NCI-H226 (cell line): ENCODE measurements around the gene TMEM26.
"Not testable (repeated sequence)": the region's sequence is repeated elsewhere in the genome, so short reads cannot be mapped to it uniquely, and the experiment has no call there.

Source experiments
- DNase-seq: peaks from one replicate; pipeline ENCODE4 v3.0.0-alpha.2; 2015

Gene TMEM26

DNA sequence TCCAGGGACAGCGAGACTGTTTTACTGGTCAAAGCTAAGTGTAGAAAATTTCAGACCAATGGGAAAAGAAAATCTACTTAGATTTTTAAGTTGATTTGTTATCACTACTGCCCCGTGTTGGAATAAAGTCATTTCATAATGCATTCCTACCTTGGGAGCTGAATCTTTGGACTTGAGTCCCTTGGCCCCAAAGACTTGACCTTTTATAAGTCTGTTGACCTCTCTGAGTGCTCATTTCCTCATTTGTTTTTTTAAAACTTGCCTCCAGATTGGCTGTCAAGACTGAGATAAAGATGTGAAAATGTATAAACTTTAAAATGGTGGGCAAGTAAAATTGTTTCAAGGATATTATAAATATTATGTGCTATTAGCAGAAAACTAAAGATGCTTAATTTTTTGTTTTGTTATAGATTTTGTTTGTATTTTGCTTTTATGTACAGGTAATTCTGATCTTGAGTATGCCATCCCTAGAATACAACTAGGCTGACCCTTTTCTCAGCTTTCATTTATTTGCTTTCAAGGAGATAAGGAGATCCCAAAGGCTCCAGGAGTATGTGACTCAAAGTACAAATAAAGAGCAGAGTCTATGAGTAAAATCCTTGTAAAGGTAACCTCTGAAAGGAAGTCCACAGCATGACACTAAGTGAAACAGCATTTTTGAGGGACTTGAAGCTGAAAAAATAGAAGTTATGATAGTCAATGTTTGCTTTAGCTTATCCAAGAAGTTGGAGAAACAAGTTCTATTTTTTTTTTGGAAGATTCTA, 54.6 kb downstream of the TMEM26 start:
- DNase-seq = no peak

DNA sequence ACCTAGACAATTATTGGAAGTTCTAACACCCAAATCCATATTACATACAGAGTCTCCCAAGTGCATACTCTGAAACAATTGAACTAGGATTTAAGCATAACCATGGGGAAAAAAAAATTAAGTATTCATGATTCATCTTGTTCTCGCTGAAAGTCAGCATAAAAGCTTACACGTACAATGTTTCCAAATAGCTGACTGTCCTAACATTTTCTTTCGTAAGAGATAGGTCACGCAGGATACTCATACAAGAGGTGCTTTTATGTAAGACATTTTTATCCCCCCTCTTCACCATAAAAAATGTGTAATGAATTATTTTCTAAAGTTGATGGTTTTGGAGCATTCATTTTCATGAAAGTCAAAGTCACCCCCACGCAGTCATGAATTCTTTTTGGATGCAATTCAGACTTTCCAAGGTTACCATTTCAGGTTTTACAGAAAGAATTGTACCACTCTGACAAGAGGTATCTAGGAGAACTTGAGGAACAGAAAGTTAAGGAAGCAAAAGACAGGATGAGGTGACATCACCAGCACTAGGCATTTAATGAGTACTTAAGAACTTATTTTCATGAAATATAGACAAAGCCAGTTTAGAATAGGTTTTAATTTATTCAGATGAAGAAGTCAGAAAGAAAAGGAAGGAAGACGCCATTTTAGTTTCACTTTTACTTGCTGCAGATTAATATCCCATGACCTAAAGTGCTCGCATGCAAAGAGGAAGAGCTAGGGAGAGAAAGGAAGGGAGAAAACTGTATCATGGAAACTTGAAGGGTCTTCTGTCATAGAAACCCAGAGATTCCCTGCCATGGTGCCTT, 55.8 kb downstream of the TMEM26 start:
- DNase-seq = peak; percentile 10

DNA sequence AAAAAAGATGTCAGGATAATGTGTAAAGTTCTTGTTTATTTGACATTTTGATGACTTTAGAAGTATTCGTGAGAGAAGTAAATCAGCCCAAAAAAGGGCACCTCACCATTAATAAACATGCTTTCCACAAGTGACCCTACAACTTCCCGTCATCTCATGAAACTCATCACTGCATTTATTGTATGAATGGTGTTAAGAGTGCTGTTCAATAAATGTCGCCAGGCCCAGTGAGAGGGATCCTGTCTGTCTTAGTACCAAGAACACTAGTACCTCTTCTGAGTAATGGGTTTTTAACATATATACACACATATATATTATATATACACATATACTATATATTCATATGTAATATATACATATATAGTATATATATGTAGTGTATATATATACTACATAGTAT, 61.9 kb downstream of the TMEM26 start:
- DNase-seq = no peak

DNA sequence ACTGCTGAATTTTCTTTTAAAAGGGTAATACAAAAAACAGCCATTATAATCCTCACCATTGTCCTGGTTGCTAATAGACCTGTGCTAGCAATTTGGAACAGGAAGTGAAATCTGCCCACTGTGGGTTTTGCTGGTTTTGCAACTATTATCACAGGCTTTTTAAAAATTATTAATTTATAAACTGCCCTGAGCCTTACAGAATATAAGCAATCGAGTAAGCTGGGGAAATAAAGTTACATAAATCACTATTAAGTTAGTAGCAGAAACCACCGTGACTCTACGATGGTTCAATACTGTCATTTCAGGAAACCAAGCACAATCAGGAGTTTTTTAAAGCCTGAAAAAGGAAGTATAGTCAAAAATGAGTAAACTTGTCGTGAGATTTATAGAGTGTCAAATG, 62.3 kb downstream of the TMEM26 start:
- DNase-seq = no peak

DNA sequence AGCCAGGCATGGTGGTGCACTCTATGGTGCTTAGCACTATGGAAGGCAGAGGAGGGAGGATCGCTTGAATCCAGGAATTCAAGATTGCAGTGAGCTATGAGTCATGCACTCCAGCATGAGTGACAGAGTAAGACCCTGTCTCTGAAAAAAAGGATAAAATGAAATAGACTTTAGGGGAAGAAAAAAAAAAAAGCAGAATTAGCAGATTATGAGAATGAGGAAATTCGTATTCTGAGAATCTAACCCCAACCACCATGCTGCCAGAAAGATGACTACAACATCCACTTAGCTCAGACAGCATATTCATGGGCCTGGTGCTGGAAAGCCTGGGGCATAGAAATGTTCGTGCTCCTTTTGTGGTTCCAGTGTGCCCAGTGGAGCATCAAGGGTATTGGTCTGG, 63.3 kb downstream of the TMEM26 start:
- peak; percentile 41 for DNase-seq

DNA sequence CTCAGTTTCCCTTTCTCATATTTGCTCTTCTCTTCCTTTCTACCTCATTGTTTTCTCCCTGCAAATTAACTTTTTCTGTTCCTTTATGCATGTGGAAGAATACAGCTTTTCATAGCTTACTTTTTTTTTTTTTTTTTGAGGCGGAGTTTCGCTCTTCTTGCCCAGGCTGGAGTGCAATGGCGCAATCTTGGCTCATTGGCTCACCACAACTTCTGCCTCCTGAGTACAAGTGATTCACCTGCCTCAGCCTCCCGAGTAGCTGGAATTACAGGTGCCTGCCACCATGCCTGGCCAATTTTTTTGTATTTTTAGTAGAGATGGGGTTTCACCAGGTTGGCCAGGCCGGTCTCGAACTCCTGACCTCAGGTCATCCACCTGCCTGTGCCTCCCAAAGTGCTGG, 64.2 kb downstream of the TMEM26 start:
- not testable (repeated sequence) for DNase-seq

DNA sequence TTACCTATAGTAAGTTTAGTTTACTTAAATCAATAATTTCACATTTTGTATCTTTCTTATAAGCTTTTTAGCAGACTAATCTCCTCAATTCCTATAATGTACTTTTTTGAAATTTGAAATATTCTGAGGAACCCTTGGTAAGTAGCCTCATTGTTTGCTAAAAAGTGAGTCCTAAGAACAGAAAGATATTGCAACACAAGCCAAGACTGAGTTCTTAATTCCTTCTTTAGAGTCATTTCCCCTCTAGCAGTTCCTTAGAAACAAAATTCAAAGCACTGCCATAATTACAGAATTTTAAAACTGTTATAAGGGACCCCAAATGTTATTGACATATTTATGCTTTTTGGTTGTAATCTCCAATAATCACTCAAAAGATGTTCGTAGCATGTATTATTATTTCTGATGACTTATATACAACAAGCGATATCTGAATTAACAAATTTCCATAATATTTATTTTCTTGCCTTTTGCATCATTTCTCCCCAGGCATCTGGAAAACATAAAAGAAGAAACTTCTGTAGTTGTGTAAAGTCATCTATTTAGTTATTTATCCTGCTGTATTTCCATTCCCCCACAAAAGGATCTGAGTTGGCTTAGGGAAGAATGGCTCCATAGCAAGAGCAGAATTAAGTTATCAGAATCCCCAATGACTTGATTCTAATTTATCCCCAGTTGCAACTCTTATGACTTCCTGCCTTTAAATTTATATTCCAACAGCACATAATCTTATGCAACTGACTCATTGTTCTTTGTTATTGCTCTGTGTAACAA, 67.8 kb downstream of the TMEM26 start:
- DNase-seq = no peak

GRCh38 chr10:61381153-61381552, 72.0 kb downstream of the TMEM26 start:
- DNase-seq = not testable (repeated sequence)

DNA sequence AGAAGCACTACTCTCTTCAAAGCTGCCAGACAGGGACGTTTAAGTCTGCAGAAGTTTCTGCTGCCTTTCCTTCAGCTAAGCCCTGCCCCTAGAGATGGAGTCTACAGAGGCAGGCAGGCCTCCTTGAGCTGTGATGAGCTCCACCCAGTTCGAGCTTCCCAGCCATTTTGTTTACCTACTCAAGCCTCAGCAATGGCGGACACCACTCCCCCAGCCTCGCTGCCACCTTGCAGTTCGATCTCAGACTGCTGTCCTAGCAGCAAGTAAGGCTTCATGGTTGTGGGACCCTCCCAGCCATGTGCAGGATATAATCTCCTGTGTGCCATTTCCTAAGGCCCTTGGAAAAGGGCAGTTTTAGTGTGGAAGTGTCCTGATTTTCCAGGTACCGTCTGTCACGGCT, 74.3 kb downstream of the TMEM26 start:
- DNase-seq = no peak

DNA sequence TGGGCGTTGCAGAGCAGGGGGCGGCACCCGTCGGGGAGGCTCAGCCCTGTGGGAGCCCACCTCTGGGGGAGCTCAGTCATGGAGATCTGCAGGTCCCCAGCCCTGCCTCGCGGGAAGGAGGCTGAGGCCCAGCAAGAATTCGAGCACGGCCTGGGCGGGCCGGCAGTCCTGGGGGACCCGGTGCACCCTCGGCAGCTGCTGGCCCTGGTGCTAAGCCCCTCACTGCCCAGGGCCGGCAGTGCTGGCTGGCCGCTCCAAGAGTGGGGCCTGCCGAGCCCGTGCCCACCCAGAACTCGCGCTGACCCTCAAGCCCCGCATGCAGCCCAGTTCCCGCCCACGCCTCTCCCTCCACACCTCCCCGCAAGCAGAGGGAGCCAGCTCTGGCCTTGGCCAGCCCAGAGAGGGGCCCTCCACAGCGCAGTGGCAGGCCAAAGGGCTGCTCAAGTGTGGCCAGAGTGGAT, 76.2 kb downstream of the TMEM26 start:
- no peak for DNase-seq

DNA sequence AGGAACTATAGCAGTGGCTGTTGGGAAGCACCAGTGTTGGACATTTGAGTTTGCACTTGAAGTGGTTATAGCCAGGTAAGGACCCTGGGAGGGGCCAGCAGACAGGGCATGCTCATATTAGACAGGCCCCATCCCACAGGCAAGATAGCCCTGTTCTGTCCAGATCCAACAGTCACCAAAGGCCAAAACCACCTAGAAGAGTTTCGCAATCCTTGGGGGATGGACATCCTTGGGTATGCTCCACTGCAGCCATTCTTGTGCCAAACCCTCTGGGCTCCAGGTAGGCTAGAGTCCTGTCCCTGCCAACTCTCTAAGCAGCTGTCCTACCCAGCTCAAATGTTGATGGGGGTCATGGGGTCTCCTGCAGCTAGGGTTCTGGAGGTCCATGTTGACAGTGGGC, 76.8 kb downstream of the TMEM26 start:
- DNase-seq = no peak

DNA sequence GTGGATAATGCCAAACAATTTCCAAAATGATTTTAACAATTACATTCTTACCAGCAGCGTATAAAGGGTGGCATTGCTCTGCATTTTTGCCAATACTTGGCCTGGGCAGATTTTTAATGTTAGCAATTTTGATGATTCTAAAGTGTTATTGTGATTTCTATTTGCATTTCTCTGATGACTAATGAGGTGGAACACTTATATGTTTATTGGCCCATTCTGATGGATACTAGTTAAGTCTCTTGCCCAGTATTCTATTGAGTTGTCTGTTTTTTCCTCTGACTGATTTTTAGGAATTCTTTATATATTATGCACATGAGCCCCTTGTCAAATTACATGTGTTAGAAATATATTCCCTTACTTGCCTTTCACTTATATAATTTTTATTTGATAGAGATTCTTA, 86.8 kb downstream of the TMEM26 start:
- no peak for DNase-seq

DNA sequence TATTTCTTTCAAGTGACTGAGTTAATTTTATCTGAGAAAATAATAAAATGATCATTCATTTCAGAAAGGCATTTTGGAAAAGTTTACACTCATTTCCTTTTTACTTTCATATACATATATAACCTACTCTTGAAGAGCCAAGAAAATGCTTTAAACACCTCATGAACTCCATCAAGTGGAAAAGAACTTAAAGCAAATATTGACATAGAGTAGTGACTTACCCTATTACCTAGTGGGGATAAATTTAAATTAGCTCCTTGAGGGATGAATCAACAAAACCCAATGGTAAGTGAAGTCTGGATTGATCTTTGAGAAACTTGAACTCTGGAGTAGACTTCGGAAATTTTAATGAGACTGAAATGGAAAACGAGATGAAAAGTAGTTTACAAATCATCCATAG, 88.6 kb downstream of the TMEM26 start:
- no peak for DNase-seq

DNA sequence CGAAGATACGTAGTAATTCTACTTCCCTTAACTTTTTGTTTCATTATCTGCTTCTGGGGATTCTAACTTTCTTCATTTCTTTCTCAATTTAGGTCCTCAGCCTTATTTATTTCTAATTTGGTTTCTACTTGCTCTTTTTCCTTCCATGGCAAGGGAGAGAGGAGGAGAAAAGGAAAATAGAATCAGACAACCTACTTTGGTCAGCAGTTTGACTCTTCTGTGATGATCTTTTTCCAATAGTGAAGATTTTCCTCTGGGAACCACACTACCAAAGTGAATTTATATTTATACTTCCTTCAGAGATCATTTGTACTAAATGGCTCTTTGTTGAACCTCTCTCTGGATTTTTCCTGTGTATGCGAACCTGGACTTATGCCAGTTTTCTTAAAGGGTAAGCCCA, 90.2 kb downstream of the TMEM26 start:
- DNase-seq = no peak

GRCh38 chr10:61359452-61359851, 93.7 kb downstream of the TMEM26 start:
- no peak for DNase-seq

GRCh38 chr10:61357687-61358086, 95.5 kb downstream of the TMEM26 start:
- DNase-seq = no peak
